GM19193 (cell line): Measurements from ENCODE around the gene OSBPL2.

Experiments used
- POLR2A ChIP-seq: IDR thresholded peaks from 4 replicates; pipeline ENCODE4 v1.6.1; 2011; ENCODE audit not compliant: insufficient read depth, insufficient read length; ENCODE audit errors: extremely low read depth

The OSBPL2 gene

DNA sequence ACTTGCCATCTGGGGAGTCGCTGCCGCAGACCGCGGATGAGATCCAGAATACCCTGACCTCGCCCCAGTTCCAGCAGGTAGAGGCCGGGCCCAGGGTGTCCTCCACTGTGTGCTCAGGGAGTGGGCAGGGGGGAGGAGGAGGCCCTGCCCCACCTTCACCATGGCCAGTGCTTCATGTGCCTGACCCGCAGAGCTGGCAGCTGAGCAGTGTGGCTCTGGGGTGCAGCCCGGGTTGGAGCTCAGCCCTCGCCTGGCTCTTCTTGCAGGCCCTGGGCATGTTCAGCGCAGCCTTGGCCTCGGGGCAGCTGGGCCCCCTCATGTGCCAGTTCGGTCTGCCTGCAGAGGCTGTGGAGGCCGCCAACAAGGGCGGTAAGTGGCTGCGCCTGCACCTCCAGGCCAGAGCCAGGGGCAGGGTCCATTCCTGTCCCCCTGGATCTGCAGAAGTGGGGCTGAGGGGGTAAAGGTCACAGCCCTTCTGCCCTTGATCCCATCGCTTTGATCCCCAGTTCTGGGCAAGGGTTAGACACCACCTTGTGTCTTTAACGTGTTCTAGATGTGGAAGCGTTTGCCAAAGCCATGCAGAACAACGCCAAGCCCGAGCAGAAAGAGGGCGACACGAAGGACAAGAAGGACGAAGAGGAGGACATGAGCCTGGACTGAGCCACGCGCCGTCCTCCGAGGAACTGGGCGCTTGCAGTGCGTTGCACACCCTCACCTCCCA is 69.9 kb downstream of the OSBPL2 start:
- no peak for TF ChIP-seq POLR2A

- no peak for TF ChIP-seq POLR2A
Observed at GRCh38 chr20:62309198-62309944, 71.0 kb downstream of the OSBPL2 start.

- TF ChIP-seq POLR2A: no peak
Observed at GRCh38 chr20:62309947-62310756, 71.8 kb downstream of the OSBPL2 start.

DNA sequence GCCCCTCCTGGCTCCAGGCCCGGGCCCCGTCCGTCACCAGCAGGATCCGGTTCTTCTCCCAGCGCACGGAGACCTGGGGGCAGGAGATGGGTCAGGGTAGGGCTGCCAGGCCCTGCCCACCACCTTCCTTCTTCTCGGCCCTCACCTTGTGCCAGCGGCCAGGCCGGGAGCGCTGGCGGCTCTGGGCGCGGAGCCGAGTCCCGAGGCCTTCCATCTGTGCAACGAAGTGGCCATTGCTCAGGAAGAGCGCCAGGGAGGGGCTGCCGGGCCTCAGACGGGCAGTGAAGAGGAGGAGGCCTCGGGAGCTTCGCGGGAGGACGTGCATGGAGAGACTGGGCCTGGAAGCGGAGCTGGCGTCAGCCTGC is 72.4 kb downstream of the OSBPL2 start:
- TF ChIP-seq POLR2A: no peak

GRCh38 chr20:62311150-62311549 is 72.8 kb downstream of the OSBPL2 start:
- no peak for TF ChIP-seq POLR2A

DNA sequence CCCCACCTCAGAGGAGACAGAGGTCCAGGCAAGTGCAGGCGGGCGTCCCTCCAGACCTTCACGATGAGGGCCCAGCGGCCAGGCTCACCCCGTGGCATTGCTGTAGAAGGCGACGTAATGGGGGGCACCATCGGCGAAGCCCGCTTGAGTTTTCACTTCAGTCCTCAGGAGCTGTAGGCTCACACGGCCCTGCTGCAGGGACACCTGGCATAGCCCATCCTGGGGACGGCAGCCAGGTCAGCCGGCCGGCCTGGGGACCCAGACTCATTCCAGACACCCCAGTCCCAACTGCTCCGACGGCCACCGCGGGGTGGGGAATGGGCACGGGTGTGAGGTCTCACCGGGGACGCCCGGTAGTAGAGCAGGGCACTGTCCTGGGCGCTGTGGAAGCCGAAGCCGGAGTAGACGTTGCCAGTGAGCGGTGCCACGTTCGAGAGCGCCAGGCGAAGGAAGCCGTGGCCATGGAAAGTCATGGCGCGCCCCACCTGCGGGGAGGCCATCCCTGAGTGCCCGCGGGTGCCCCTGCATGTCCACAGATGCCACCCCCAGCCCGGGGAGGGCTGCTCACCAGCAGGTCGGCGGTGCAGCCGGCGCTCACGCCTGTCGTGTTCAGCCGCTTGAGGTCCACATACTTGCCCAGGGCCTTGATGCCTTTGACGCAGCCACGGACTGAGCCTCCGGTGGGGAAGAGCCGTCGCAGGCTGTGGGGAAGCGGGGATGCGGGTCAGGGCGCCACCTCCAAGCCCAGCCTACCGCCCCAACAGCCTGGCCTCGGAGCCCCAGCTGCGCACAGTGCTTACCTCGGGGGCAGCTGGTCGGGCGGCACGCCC is 73.7 kb downstream of the OSBPL2 start:
- no peak for TF ChIP-seq POLR2A

- TF ChIP-seq POLR2A: no peak
Observed at GRCh38 chr20:62312662-62312977, 74.3 kb downstream of the OSBPL2 start.

DNA sequence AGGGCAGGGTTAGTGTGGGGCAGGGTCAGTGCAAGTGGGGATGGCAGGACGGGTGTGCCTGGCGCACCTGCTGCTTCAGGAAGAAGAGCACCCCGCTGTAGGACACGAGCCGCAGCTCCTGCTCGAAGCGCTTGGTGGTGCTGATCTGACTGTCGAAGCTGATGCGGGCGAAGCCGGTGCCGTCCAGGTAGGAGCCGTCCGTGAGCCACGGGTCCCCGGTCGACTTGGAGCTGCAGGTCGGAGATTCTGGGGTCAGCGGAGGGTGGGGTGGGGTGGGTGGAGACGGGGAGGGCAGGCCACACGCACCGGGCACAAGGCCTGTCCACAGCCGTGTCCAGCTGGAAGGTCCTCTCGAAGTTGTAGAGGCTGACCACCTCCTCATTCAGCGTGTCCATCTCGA is 74.7 kb downstream of the OSBPL2 start:
- no peak for TF ChIP-seq POLR2A

DNA sequence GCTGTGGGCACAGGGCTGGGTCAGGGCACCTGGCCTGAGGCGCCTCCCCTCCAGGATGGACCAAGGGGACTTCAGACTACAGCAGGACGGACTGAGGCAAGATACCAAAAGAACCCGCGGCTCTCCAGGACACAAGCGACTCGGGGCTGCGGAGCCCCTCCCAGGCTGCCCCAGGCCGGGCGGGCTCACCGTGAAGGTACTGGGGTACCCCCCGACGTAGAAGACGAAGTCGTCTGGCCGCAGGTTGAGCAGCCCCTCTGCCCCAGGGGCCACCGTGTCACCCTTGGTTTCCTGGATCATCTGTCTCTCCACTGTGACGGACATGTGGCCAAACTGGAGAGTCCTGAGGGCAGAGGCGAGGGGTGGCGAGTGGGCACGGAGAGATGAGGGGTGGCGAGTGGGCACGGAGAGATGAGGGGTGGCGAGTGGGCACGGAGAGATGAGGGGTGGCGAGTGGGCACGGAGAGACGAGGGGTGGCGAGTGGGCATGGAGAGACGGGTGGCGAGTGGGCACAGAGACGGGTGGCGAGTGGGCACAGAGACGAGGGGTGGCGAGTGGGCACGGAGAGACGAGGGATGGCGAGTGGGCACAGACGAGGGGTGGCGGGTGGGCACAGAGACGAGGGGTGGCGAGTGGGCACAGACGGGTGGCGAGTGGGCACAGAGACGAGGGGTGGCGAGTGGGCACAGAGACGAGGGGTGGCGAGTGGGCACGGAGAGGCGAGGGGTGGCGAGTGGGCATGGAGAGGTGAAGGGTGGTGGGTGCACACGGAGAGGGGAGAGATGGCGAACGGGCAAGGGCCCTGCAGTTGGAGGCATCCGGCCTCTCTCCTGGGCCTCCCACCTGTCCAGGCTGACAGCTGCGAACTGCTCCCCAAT is 75.4 kb downstream of the OSBPL2 start:
- no peak for TF ChIP-seq POLR2A

GRCh38 chr20:62314339-62314638 is 76.0 kb downstream of the OSBPL2 start:
- no peak for TF ChIP-seq POLR2A

DNA sequence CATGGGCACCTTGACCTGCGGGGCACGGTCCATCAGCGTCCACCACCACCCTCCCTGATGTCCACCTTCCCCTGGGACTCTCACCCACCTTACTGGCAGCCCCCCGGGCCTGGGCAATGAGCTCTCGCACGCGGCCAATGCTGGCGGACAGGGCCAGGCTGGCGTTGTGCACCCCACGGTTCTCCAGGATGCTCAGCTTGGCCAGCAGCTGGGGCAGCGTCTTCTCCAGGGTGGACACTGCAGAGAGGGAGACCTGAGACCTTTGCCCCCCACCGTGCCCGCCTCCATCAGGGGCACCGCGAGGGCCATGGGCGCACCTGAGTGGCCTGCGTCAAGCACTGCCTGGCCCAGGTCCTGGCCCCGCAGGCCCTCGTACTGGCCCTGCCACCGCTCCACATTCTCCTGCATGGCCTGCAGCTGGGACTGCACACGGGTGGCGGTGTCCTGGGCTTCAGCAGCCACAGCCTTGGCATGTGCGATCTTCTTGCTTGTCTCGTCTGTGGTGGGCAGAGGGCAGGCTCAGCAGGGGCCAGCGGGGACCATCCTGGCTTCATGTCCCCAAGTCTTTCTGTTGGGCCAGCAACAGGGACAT is 76.5 kb downstream of the OSBPL2 start:
- no peak for TF ChIP-seq POLR2A

DNA sequence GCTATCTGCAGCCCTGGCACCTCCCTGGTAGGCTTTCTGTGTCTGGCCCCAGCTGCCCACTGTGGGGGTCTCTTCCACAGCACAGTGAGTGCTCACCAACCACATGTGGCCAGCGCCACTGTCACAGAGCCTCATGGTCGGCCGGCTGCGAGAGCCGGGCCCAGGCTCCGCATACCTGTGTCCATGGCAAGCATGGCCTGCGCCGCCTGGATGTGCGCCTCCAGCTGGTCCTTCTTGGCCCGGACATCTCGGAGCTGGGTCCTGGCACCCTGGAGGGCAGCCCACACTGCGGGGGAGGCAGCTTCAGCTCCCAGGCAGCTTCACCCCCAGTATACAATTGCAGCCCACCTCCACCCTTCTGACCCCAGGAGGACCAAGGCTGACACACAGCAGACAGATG is 77.5 kb downstream of the OSBPL2 start:
- TF ChIP-seq POLR2A: no peak

DNA sequence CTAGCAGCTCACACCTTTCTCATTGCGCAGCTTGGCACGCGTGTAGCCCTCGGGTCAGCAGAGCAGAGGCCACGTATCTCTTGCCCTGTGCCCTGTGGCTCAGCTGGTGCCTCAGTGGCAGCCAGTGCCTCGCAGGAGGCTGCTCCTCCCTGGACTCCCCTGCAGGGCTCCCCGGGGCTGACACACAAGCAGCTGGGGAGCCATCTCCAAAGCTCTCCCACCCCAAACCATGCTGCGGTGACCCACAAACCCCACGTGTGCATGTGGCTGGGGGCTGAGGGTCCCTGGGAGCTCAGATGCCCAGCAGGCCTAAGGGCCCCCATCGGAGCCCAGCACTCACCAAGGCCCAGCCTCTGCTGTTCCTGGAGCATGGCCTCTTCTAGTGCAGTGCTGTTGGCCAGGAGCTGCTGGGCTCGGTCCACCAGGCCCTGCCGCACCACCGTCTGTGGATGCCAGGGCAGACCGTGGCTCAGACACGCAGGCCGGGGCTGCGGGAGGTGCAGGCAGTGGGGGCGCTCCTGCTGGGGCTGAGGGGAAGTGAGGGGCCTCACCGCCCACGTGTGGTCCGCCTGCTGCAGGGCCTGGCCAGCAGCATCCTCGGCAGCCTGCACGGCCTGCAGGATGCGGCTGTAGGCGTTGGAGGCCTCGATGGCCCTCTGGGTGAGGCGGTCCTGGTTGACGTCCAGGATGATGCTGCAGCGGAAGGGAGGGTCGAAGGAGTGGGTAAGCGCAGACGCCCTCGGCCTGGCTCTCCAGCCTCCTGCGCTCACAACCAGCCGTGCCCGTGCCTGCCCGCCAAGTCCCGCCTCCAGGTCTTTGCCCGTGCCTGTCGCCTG is 78.2 kb downstream of the OSBPL2 start:
- no peak for TF ChIP-seq POLR2A
